Endothelial cell of umbilical vein (primary cell): ENCODE results near the gene ACKR3. TPM values are rescaled to one million over a fixed set of nuclear protein-coding genes. Genes with fewer than 3 reads are reported as not detected.

Experiments used
- BruUV-seq: library from RNA; stranded (reverse); fragments of 400-500 nt; replicated peaks from 2 replicates; lab custom pipeline; 2021; lab: Mats Ljungman, UMichigan
- CTCF ChIA-PET: fragments of 300-600, 350-600 bp; sonication (Branson Sonifier 250); formaldehyde crosslinking; loops from one replicate; lab custom pipeline; 2021; ENCODE audit warnings: antibody characterized with exemption, inconsistent platforms; lab: Charles Lee
- POLR2A ChIA-PET: fragments of 300-600, 350-600 bp; sonication (Branson Sonifier 250); formaldehyde crosslinking; loops from one replicate; lab custom pipeline; 2021; ENCODE audit warnings: antibody characterized with exemption, inconsistent platforms; lab: Charles Lee
- DNase-seq: peaks from one replicate; pipeline ENCODE4 v3.0.0-alpha.2; 2011; ENCODE audit warnings: low read depth, low spot score
- FAIRE-seq: peaks from 2 replicates; lab custom pipeline; 2011; peaks lifted over from hg19 to GRCh38; lab: Jason Lieb, UNC
- H2AFZ ChIP-seq: 2 replicates; pipeline ENCODE4 v1.6.0; 2012; ENCODE audit warnings: low read depth, low read length, control low read depth, inconsistent platforms
- H3K27ac ChIP-seq: 2 replicates; pipeline ENCODE4 v1.5.1; 2011; ENCODE audit warnings: low read depth, mild to moderate bottlenecking, control low read depth, low read length, moderate library complexity; ENCODE audit not compliant: insufficient read depth
- H3K27me3 ChIP-seq, 2 experiments: 2 replicates each; pipeline versions ENCODE4 v1.6.0 to v1.6.1; 2011; ENCODE audit warnings: low read length in 2 of 2, mixed read lengths in 1 of 2; ENCODE audit not compliant: control insufficient read depth in 2 of 2, insufficient read depth in 2 of 2
- H3K36me3 ChIP-seq, 2 experiments: 2 replicates in 1 of 2; 3 replicates in 1 of 2; pipeline ENCODE4 v1.5.1; 2011; ENCODE audit warnings: low read length in 2 of 2, mild to moderate bottlenecking in 1 of 2, moderate library complexity in 1 of 2; ENCODE audit not compliant: control insufficient read depth in 2 of 2, insufficient read depth in 2 of 2; ENCODE audit errors: extremely low read depth in 1 of 2
- H3K4me1 ChIP-seq: 3 replicates; pipeline ENCODE4 v1.5.1; 2011; ENCODE audit warnings: mild to moderate bottlenecking, low read length; ENCODE audit not compliant: control insufficient read depth, insufficient read depth; ENCODE audit errors: extremely low read depth
- H3K4me2 ChIP-seq: 2 replicates; pipeline ENCODE4 v1.6.1; 2011; ENCODE audit warnings: low read length, control low read depth, mixed read lengths; ENCODE audit not compliant: insufficient read depth
- H3K4me3 ChIP-seq, 3 experiments: fragments of 200-600 bp in 1 of 3; sonication (generic), shearing (Covaris generic) in 1 of 3; replicated peaks in 1 of 3; 2 replicates each; pipeline ENCODE4 v1.5.1; 2011 to 2016; ENCODE audit warnings: control low read depth in 3 of 3, low read length in 3 of 3, mild to moderate bottlenecking in 2 of 3, inconsistent platforms in 1 of 3, low read depth in 1 of 3, moderate library complexity in 1 of 3; ENCODE audit not compliant: insufficient read depth in 1 of 3
- H3K79me2 ChIP-seq: 2 replicates; pipeline ENCODE4 v1.6.0; 2012; ENCODE audit warnings: low read length, inconsistent platforms; ENCODE audit not compliant: control insufficient read depth, insufficient read depth
- H3K9ac ChIP-seq: replicated peaks from 2 replicates; pipeline ENCODE3; 2011; ENCODE audit warnings: low read length, control low read depth; ENCODE audit not compliant: insufficient read depth; ENCODE audit errors: extremely low read depth
- H3K9me1 ChIP-seq: replicated peaks from 3 replicates; pipeline ENCODE4 v1.6.0; 2011; ENCODE audit warnings: mild to moderate bottlenecking, low read length; ENCODE audit not compliant: control insufficient read depth, insufficient read depth; ENCODE audit errors: extremely low read depth
- H3K9me3 ChIP-seq: replicated peaks from 2 replicates; pipeline ENCODE4 v1.5.1; 2012; ENCODE audit warnings: low read length, inconsistent platforms; ENCODE audit not compliant: control insufficient read depth, insufficient read depth
- H4K20me1 ChIP-seq: replicated peaks from 2 replicates; pipeline ENCODE3; 2011; ENCODE audit warnings: mild to moderate bottlenecking, low read length; ENCODE audit not compliant: control insufficient read depth, insufficient read depth; ENCODE audit errors: extremely low read depth
- CTCF ChIP-seq, 2 donors: IDR thresholded peaks; 1 replicate in 1 of 2; 2 replicates in 1 of 2; pipeline ENCODE4 v1.5.1; 2011; ENCODE audit warnings: low read length in 2 of 2, mild to moderate bottlenecking in 2 of 2, moderate library complexity in 2 of 2, control low read depth in 1 of 2, inconsistent platforms in 1 of 2, low read depth in 1 of 2; ENCODE audit not compliant: insufficient read depth in 1 of 2; ENCODE audit errors: extremely low read depth in 1 of 2
- EZH2 ChIP-seq: IDR thresholded peaks from 2 replicates; pipeline ENCODE4 v1.6.1; 2012; ENCODE audit warnings: borderline replicate concordance, low read depth, mild to moderate bottlenecking, moderate library complexity, low read length, inconsistent platforms; ENCODE audit not compliant: severe bottlenecking
- FOS ChIP-seq: IDR thresholded peaks from 2 replicates; pipeline ENCODE4 v1.6.1; 2011; ENCODE audit warnings: mild to moderate bottlenecking, low read length, moderate library complexity, borderline replicate concordance; ENCODE audit not compliant: insufficient read depth
- GATA2 ChIP-seq: IDR thresholded peaks from 2 replicates; pipeline ENCODE4 v1.7.0; 2011; ENCODE audit warnings: low read depth, mild to moderate bottlenecking, moderate library complexity, mixed read lengths, low read length; ENCODE audit not compliant: insufficient read length, insufficient read depth
- JUN ChIP-seq: IDR thresholded peaks from 2 replicates; pipeline ENCODE4 v1.6.1; 2011; ENCODE audit warnings: borderline replicate concordance, low read depth; ENCODE audit not compliant: insufficient read length, insufficient read depth
- MAX ChIP-seq: IDR thresholded peaks from 2 replicates; pipeline ENCODE4 v1.6.1; 2011; ENCODE audit not compliant: insufficient read depth, insufficient read length
- MYC ChIP-seq: IDR thresholded peaks from one replicate; pipeline ENCODE4 v1.6.1; 2011; ENCODE audit warnings: mild to moderate bottlenecking, low read depth, low read length
- POLR2A ChIP-seq: IDR thresholded peaks from 2 replicates; pipeline ENCODE4 v1.6.1; 2012; ENCODE audit warnings: low read depth, mild to moderate bottlenecking, control low read depth, low read length
- POLR2AphosphoS5 ChIP-seq: IDR thresholded peaks from 2 replicates; pipeline ENCODE4 v1.6.1; 2012; ENCODE audit warnings: low read depth, mild to moderate bottlenecking, control low read depth, low read length, moderate library complexity; ENCODE audit not compliant: insufficient read depth
- dilution Hi-C: fragments of 300-500 bp; cut with MboI; formaldehyde crosslinking; loops from one replicate; pipeline ENCODE4 v1.15.0; 2019; ENCODE audit warnings: low sequenced_read_pairs; ENCODE audit not compliant: extremely low pct_ligation_motif_present
- intact Hi-C: fragments of 100-400 bp; cut with micrococcal nuclease; formaldehyde crosslinking; loops from one replicate; pipeline ENCODE4 v1.10.0; 2022
- polyA plus RNA-seq, 4 experiments: library from polyadenylated mRNA; depleted of rRNA in 3 of 4; stranded (reverse) in 3 of 4; unstranded in 1 of 4; fragments of >200 nt; gene quantifications; 2 replicates each; pipeline versions ENCODE4 v1.2.1 to v1.2.3, GENCODE V29; 2011 to 2012; ENCODE audit warnings: missing spikeins in 1 of 4
- total RNA-seq: library from RNA; stranded (reverse); gene quantifications from 2 replicates; pipeline ENCODE4 v1.2.3, GENCODE V29; 2021

ACKR3 gene
- total and polyA plus RNA-seq, 2 donors (not counting 3 experiments of a cell fraction or from before 2014, with no cell fraction given): 31.1 to 428 TPM

- Histone ChIP-seq H3K4me1 (no peaks in the 10 kb centered on the region), H3K9me3 (no peaks in the 10 kb centered on the region), H3K4me2 (no peak overlapping the region), H3K27ac (no peak overlapping the region), H3K36me3 (no peaks in the 10 kb centered on the region), H3K79me2 (no peaks in the 10 kb centered on the region), H2AFZ (no peak overlapping the region), H4K20me1 (no peaks in the 10 kb centered on the region), H3K4me3 (no peak overlapping the region), H3K9me1 (no peaks in the 10 kb centered on the region), H3K27me3 (no peaks in the 10 kb centered on the region), H3K9ac (no peak overlapping the region)
- TF ChIP-seq POLR2A (no peak), EZH2 (no peak), MYC (no peak), GATA2 (no peak), CTCF (IDR thresholded peaks at IDR 0.05; ENCODE audit: extremely low read depth in 1 of 2, insufficient read depth in 1 of 2, low read depth in 1 of 2, low read length in 2 of 2) (no peak), JUN (no peak), MAX (no peak), FOS (no peak), POLR2AphosphoS5 (no peak)
- FAIRE-seq: no peak
- BruUV-seq: no TSS peak
- CTCF ChIA-PET: no interaction called here
- no peak for DNase-seq
- POLR2A ChIA-PET: no interaction called here
- dilution Hi-C loops: no loop called here
- intact Hi-C loops: no loop called here
Measured at GRCh38 chr2:236621786-236622185, 52.2 kb downstream of the ACKR3 start.
